PC-3 (cell line): ENCODE data around the gene AP3S2. TPM values are rescaled to one million over a fixed set of nuclear protein-coding genes. Genes with fewer than 3 reads are reported as not detected.
"Not testable (repeated sequence)": the region's sequence is repeated elsewhere in the genome, so short reads cannot be mapped to it uniquely, and the experiment has no call there.

Experiments used
- ATAC-seq: fragments of 200-7000 bp; cut with Tn5 transposase; 2 replicates; pipeline ENCODE4 v1.9.1; 2020; ENCODE audit warnings: mild to moderate bottlenecking, moderate library complexity
- BruUV-seq: library from RNA; stranded (reverse); fragments of 400-500 nt; replicated peaks from 2 replicates; lab custom pipeline; 2021; lab: Mats Ljungman, UMichigan
- CTCF ChIA-PET: fragments of 300-600 bp; sonication (Branson Sonifier 250); formaldehyde crosslinking; loops from one replicate; lab custom pipeline; 2022; ENCODE audit warnings: antibody characterized with exemption; lab: Charles Lee
- POLR2A ChIA-PET: fragments of 300-600 bp; sonication (Branson Sonifier 250); formaldehyde crosslinking; loops from one replicate; lab custom pipeline; 2022; ENCODE audit warnings: antibody characterized with exemption; ENCODE audit not compliant: unreplicated experiment; lab: Charles Lee
- DNase-seq: peaks from one replicate; pipeline ENCODE4 v3.0.0-alpha.2; 2015
- H2AFZ ChIP-seq: fragments of 300-600 bp; sonication (generic); 2 replicates; pipeline ENCODE4 v1.6.0; 2016; ENCODE audit warnings: antibody characterized with exemption, low read length
- H3F3A ChIP-seq: fragments of 300-600 bp; sonication (generic); one replicate; pipeline ENCODE4 v1.6.0; 2017; ENCODE audit warnings: antibody characterized with exemption, low read length, control low read depth, mild to moderate bottlenecking; ENCODE audit not compliant: unreplicated experiment
- H3K27ac ChIP-seq: fragments of 300-600 bp; sonication (generic); 2 replicates; pipeline ENCODE4 v1.5.1; 2016; ENCODE audit warnings: mild to moderate bottlenecking, low read length
- H3K27me3 ChIP-seq: fragments of 300-600 bp; sonication (generic); 2 replicates; pipeline ENCODE4 v1.6.1; 2016; ENCODE audit warnings: low read length, mixed read lengths
- H3K36me3 ChIP-seq: fragments of 300-600 bp; sonication (generic); 2 replicates; pipeline ENCODE4 v1.6.1; 2016; ENCODE audit warnings: low read depth, mixed run types, low read length, mixed read lengths
- H3K4me1 ChIP-seq: fragments of 300-600 bp; sonication (generic); 2 replicates; pipeline ENCODE4 v1.5.1; 2016; ENCODE audit warnings: low read length; ENCODE audit not compliant: insufficient read depth
- H3K4me2 ChIP-seq: fragments of 300-600 bp; sonication (generic); 2 replicates; pipeline ENCODE4 v1.6.0; 2016; ENCODE audit warnings: low read length
- H3K4me3 ChIP-seq: fragments of 300-600 bp; sonication (generic); 2 replicates; pipeline ENCODE4 v1.5.1; 2016; ENCODE audit warnings: mild to moderate bottlenecking, low read length, mixed read lengths
- H3K79me2 ChIP-seq: fragments of 300-600 bp; sonication (generic); 2 replicates; pipeline ENCODE4 v1.6.1; 2017; ENCODE audit warnings: low read length, mixed read lengths
- H3K9ac ChIP-seq: fragments of 300-600 bp; sonication (generic); 2 replicates; pipeline ENCODE4 v1.6.0; 2016; ENCODE audit warnings: mild to moderate bottlenecking, low read length
- H3K9me2 ChIP-seq: fragments of 300-600 bp; sonication (generic); replicated peaks from 2 replicates; pipeline ENCODE4 v1.6.1; 2016; ENCODE audit warnings: mixed run types, low read length, mixed read lengths
- H3K9me3 ChIP-seq: fragments of 300-600 bp; sonication (generic); 2 replicates; pipeline ENCODE4 v1.6.1; 2016; ENCODE audit warnings: low read length, mixed read lengths
- H4K20me1 ChIP-seq: fragments of 300-600 bp; sonication (generic); 2 replicates; pipeline ENCODE4 v1.6.1; 2016; ENCODE audit warnings: low read length, mixed read lengths
- EZH2 ChIP-seq: fragments of 300-600 bp; sonication (generic); IDR thresholded peaks from one replicate; pipeline ENCODE4 v1.6.1; 2017; ENCODE audit warnings: antibody characterized with exemption, mild to moderate bottlenecking, low read length; ENCODE audit not compliant: unreplicated experiment
- EZH2phosphoT487 ChIP-seq: fragments of 300-600 bp; sonication (generic); IDR thresholded peaks from 2 replicates; pipeline ENCODE4 v1.6.1; 2018; ENCODE audit warnings: mild to moderate bottlenecking, antibody characterized with exemption, low read length, borderline replicate concordance
- intact Hi-C: fragments of 100-400 bp; cut with micrococcal nuclease; formaldehyde crosslinking; loops from 2 replicates; pipeline ENCODE4 v1.9.0; 2023
- total RNA-seq: library from RNA; depleted of rRNA; stranded (reverse); fragments of >200 nt; gene quantifications from 2 replicates; pipeline ENCODE4 v1.2.3, GENCODE V29; 2014
- TF ChIP-seq, protein P1 (sequence below): fragments of 300-600 bp; sonication (generic); conservative IDR thresholded peaks from 2 replicates; pipeline ENCODE4 v1.5.1; 2017; ENCODE audit warnings: antibody characterized with exemption, low read depth, mild to moderate bottlenecking, low read length

The AP3S2 gene
- total RNA-seq, 1 experiment from 2014 or later = 18.8 TPM

DNA sequence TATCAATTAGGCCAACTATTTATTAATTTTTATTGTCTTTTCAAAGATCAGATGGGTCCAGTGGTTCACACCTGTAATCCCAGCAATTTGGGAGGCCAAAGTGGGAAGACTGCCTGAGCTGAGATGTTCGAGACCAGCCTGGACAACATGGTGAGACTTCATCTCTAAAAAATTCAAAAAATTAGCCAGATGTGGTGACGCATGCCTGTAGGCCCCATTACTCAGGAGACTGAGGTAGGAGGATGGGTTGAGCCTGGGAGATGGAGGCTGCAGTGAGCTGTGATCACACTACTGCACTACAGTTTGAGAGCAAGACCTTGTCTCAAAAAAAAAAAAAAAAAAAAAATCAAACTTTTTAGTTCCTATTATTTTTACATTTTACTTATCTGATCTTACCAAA, 8.2 kb downstream of the AP3S2 start:
- no peak overlapping the region for H3K4me2 ChIP-seq
- H3K4me3 ChIP-seq = no peak overlapping the region
- no peak overlapping the region for H3K27ac ChIP-seq
- no peak for TF ChIP-seq EZH2phosphoT487
- TF ChIP-seq EZH2 = no peak
- TF ChIP-seq, protein P1, sequence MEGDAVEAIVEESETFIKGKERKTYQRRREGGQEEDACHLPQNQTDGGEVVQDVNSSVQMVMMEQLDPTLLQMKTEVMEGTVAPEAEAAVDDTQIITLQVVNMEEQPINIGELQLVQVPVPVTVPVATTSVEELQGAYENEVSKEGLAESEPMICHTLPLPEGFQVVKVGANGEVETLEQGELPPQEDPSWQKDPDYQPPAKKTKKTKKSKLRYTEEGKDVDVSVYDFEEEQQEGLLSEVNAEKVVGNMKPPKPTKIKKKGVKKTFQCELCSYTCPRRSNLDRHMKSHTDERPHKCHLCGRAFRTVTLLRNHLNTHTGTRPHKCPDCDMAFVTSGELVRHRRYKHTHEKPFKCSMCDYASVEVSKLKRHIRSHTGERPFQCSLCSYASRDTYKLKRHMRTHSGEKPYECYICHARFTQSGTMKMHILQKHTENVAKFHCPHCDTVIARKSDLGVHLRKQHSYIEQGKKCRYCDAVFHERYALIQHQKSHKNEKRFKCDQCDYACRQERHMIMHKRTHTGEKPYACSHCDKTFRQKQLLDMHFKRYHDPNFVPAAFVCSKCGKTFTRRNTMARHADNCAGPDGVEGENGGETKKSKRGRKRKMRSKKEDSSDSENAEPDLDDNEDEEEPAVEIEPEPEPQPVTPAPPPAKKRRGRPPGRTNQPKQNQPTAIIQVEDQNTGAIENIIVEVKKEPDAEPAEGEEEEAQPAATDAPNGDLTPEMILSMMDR = no peak
- H3K9me2 ChIP-seq = no peaks in the 10 kb centered on the region
- no peak overlapping the region for H2AFZ ChIP-seq
- H3K9ac ChIP-seq = no peak overlapping the region
- no peak for DNase-seq
- no peaks in the 10 kb centered on the region for H4K20me1 ChIP-seq
- no peak for ATAC-seq
- peaks cover 34% of the 10 kb centered on the region for H3K36me3 ChIP-seq
- no peaks in the 10 kb centered on the region for H3K27me3 ChIP-seq
- BruUV-seq = no TSS peak
- CTCF ChIA-PET = no interaction called here
- peaks cover 6% of the 10 kb centered on the region for H3K79me2 ChIP-seq
- intact Hi-C loops = no loop called here
- no peaks in the 10 kb centered on the region for H3K9me3 ChIP-seq
- no peaks in the 10 kb centered on the region for H3F3A ChIP-seq
- peaks cover 4% of the 10 kb centered on the region; the same call in 1 of the 2 replicates for H3K4me1 ChIP-seq
- POLR2A ChIA-PET = no interaction called here

DNA sequence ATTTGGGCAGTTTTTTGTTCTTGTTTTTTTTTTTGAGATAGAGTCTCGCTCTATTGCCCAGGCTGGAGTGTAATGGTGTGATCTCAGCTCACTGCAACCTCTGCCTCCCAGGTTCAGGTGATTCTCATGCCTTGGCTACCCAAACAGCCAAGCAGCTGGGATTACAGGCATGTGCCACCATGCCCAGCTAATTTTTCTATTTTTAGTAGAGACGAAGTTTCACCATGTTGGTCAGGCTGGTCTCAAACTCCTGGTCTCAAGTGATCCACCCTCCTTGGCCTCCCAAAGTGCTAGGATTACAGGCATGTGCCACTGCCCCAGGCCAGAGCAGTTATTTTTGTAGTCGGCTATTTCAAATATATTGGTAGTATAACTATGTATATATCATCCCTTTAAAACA, 8.6 kb downstream of the AP3S2 start:
- DNase-seq, ATAC-seq, POLR2A ChIA-PET, H3K9me2 ChIP-seq, CTCF ChIA-PET, H3K9me3 ChIP-seq, H3K27ac ChIP-seq, H3K4me3 ChIP-seq, H3K4me1 ChIP-seq, H3K27me3 ChIP-seq, H3F3A ChIP-seq, BruUV-seq, intact Hi-C loops, H3K4me2 ChIP-seq, H2AFZ ChIP-seq, H3K9ac ChIP-seq, H4K20me1 ChIP-seq, H3K79me2 ChIP-seq: not testable (repeated sequence)
- H3K36me3 ChIP-seq = peaks cover 34% of the 10 kb centered on the region

DNA sequence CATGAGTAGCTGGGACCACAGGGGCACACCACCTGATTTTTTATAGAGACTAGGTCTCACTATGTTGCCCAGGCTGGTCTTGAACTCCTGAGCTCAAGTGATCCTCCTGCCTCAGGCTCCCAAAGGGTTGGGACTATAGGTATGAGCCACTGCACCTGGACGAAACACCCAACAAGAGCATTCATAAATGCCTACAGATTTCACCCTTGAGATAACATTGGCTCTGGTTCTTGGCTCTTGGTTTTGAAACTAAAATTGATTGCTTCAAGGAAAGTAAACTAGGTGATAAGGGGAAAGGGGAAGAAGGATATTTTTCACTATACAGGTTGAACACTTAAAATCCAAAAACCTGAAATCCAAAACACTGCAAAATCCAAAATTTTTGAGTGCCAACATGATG, 10.3 kb downstream of the AP3S2 start:
- ATAC-seq (no peak), DNase-seq (no peak)
- ChIA-PET CTCF (no interaction called here), POLR2A (no interaction called here)
- Histone ChIP-seq H3F3A (no peaks in the 10 kb centered on the region), H3K27ac (no peak overlapping the region), H3K36me3 (peaks cover 37% of the 10 kb centered on the region), H3K4me1 (peaks cover 1% of the 10 kb centered on the region; the same call in 1 of the 2 replicates), H3K9me2 (no peaks in the 10 kb centered on the region), H3K9me3 (no peaks in the 10 kb centered on the region), H3K79me2 (no peaks in the 10 kb centered on the region), H3K4me3 (no peak overlapping the region), H3K4me2 (no peak overlapping the region), H3K27me3 (no peaks in the 10 kb centered on the region), H3K9ac (no peak overlapping the region), H2AFZ (no peak overlapping the region), H4K20me1 (no peaks in the 10 kb centered on the region)
- TF ChIP-seq EZH2phosphoT487 (no peak), EZH2 (no peak)
- TF ChIP-seq, protein P1 = no peak
- no TSS peak for BruUV-seq
- intact Hi-C loops = no loop called here
